ENCODE results near the gene RXFP3. TPM values are rescaled to one million over a fixed set of nuclear protein-coding genes. Genes with fewer than 3 reads are reported as not detected.

Gene RXFP3
- total and polyA plus RNA-seq, 10 donors = not detected

DNA sequence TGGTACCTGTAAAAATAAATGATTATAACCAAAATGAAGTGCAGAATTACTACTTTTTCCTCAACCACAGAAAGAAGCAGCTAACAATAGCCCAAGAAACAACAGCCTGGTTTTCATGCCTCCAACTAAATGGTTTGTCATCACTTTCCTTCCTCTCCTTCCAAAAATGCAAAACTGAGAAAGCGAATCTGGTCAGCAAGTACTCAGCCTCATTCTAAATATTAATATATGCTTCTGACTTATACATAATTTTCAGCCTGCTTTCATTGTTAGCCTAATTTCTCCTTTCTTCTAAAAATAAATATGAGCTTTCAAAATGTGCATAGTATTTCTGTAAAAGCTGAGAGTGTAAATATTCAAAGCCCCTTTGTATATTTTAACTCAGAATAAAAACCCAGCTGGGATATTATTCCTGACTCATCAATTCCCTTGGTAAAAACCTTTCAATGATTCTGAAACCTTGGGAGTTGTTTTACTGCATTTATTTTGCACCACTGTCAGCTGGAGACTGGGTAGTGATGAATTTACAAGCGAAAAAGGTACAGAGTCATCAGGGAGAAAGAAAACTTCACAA, 21.5 kb downstream of the RXFP3 start:
- no peaks in the 10 kb centered on the region for H3K36me3 ChIP-seq
- peaks cover 0 to 18% (median 8%) of the 10 kb centered on the region in 8 donors for H3K9me3 ChIP-seq
- no peak for TF ChIP-seq POLR2A (IDR thresholded peaks at IDR 0.05)
- no peak for TF ChIP-seq POLR2AphosphoS5 (IDR thresholded peaks at IDR 0.05)
- TF ChIP-seq, protein P1, sequence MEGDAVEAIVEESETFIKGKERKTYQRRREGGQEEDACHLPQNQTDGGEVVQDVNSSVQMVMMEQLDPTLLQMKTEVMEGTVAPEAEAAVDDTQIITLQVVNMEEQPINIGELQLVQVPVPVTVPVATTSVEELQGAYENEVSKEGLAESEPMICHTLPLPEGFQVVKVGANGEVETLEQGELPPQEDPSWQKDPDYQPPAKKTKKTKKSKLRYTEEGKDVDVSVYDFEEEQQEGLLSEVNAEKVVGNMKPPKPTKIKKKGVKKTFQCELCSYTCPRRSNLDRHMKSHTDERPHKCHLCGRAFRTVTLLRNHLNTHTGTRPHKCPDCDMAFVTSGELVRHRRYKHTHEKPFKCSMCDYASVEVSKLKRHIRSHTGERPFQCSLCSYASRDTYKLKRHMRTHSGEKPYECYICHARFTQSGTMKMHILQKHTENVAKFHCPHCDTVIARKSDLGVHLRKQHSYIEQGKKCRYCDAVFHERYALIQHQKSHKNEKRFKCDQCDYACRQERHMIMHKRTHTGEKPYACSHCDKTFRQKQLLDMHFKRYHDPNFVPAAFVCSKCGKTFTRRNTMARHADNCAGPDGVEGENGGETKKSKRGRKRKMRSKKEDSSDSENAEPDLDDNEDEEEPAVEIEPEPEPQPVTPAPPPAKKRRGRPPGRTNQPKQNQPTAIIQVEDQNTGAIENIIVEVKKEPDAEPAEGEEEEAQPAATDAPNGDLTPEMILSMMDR (IDR thresholded peaks at IDR 0.05 in 8 of 11, conservative IDR thresholded peaks at IDR 0.05 in 3 of 11) = no peak
- DNase-seq = no peak
- peaks cover 0 to 6% (median 0%) of the 10 kb centered on the region in 7 donors for H3K27me3 ChIP-seq (replicated peaks in 1 of 7)
- no peaks in the 10 kb centered on the region for H3K4me1 ChIP-seq
- no peak overlapping the region for H3K4me3 ChIP-seq
- 74 to 84% (median 81%) methylated on average over 2 of the region's 2 CpGs for WGBS, 5 donors
- no peak overlapping the region for H3K27ac ChIP-seq
- intact Hi-C loops (cut with DNase I; ENCODE audit: low total_unique reads) = no loop called here

DNA sequence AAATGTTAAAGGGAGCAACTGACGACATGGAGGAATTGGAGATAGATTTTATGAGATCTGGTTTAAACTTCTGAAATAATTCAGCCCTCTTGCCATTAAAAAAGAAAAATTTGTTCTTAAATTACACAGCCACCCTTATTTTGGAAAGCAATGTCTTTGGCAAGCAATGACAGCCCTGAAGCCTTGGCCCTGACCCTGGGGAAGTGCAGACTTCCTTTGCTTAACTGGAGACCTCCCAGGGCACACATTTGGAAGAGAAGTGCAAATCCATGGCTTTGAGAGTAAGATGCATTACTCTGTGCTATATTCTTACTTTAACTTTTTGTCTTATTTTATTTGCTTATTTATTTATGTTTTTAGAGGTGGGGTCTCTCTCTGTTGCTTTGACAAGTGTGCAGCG, 22.0 kb downstream of the RXFP3 start:
- DNase-seq = no peak
- H3K4me1 ChIP-seq = no peaks in the 10 kb centered on the region
- WGBS, 5 donors = 69 to 82% (median 74%) methylated on average over 2 of the region's 2 CpGs
- TF ChIP-seq POLR2AphosphoS5 (IDR thresholded peaks at IDR 0.05) (no peak), POLR2A (IDR thresholded peaks at IDR 0.05) (no peak)
- TF ChIP-seq, protein P1 (IDR thresholded peaks at IDR 0.05 in 8 of 11, conservative IDR thresholded peaks at IDR 0.05 in 3 of 11) = no peak
- H3K4me3 ChIP-seq = no peak overlapping the region
- no peak overlapping the region for H3K27ac ChIP-seq
- intact Hi-C loops (cut with DNase I; ENCODE audit: low total_unique reads) = no loop called here
- H3K9me3 ChIP-seq = peaks cover 0 to 18% (median 8%) of the 10 kb centered on the region in 8 donors
- H3K36me3 ChIP-seq = no peaks in the 10 kb centered on the region
- peaks cover 0 to 6% (median 0%) of the 10 kb centered on the region in 7 donors for H3K27me3 ChIP-seq (replicated peaks in 1 of 7)

DNA sequence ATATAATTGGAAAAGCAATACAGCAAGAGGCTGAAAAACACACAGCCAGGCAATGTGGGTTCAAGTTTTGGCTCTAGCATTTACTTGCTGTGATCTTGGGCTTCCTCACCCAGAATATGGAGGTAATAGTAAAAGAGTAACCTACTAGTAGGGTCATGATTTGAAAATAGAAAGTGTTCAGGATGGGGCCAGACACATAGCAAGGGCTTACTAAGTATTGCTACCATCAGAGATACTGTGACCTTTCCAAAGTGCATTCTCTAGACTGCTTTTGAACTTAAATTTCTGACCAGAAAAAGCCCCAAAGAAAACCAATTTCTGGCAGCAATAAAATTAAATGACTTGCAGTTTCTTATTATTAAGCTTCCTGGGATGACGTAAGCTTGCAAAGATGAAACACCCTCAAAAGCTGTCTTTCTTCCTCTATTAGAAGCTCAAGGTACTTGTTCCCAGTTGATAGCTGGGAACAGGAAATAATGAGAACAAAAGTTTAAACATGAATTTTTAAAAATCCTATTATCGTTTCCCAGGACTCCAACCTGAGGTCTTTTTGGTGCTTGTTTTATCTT, 28.0 kb downstream of the RXFP3 start:
- TF ChIP-seq, protein P1 (IDR thresholded peaks at IDR 0.05 in 8 of 11, conservative IDR thresholded peaks at IDR 0.05 in 3 of 11) = no peak
- no peak for TF ChIP-seq POLR2A (IDR thresholded peaks at IDR 0.05)
- H3K36me3 ChIP-seq = no peaks in the 10 kb centered on the region
- H3K4me1 ChIP-seq = no peaks in the 10 kb centered on the region
- no peak overlapping the region for H3K27ac ChIP-seq
- no peak overlapping the region for H3K4me3 ChIP-seq
- peaks cover 0 to 4% (median 0%) of the 10 kb centered on the region in 7 donors for H3K27me3 ChIP-seq (replicated peaks in 1 of 7)
- no peak for DNase-seq
- 25 to 41% (median 31%) methylated on average over 2 of the region's 2 CpGs for WGBS, 5 donors
- no peaks in the 10 kb centered on the region for H3K9me3 ChIP-seq
- intact Hi-C loops (cut with DNase I; ENCODE audit: low total_unique reads) = no loop called here

DNA sequence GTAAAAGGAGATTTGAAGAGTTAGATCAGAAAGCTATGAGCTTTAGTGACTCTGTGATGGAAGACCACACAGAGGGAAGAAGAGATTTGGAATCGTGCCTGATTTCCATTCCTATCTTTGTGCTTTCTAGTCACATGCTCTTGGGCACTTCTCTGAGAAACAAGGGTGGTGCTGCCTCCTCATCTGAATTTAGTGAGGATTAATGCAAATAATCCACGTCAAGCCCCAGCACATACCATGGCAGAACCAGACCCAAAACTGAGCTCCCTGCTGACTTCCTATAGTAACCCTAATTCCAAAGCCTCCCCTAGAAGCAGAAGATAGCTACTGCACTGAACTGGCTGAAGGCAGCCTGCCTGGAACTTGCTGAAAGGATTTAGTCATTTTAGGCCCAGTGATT, 30.6 kb downstream of the RXFP3 start:
- no peaks in the 10 kb centered on the region for H3K4me1 ChIP-seq
- WGBS, 5 donors = 66 to 87% (median 82%) methylated on average over 2 of the region's 2 CpGs
- no peak overlapping the region for H3K27ac ChIP-seq
- H3K36me3 ChIP-seq = no peaks in the 10 kb centered on the region
- H3K4me3 ChIP-seq = no peak overlapping the region
- intact Hi-C loops (cut with DNase I; ENCODE audit: low total_unique reads) = no loop called here
- DNase-seq = no peak
- H3K9me3 ChIP-seq = no peaks in the 10 kb centered on the region
- H3K27me3 ChIP-seq (replicated peaks in 1 of 7) = no peaks in the 10 kb centered on the region
- TF ChIP-seq POLR2A (IDR thresholded peaks at IDR 0.05) (no peak), POLR2AphosphoS5 (IDR thresholded peaks at IDR 0.05) (no peak)
- TF ChIP-seq, protein P1 (IDR thresholded peaks at IDR 0.05 in 8 of 11, conservative IDR thresholded peaks at IDR 0.05 in 3 of 11) = no peak
